HT1080 (cell line): ENCODE data around the gene GPR15LG. TPM values are rescaled to one million over a fixed set of nuclear protein-coding genes. Genes with fewer than 3 reads are reported as not detected.

Source experiments
- DNase-seq: peaks from one replicate; pipeline ENCODE4 v3.0.0-alpha.2; 2015; ENCODE audit warnings: low read depth
- polyA plus RNA-seq, 2 experiments: library from polyadenylated mRNA; depleted of rRNA; stranded (reverse); fragments of >200 nt; gene quantifications; 2 replicates each; pipeline ENCODE4 v1.2.3, GENCODE V29; 2015
- total RNA-seq: library from RNA; depleted of rRNA; stranded (reverse); fragments of >200 nt; shearing (Covaris generic); gene quantifications from 2 replicates; pipeline ENCODE4 v1.2.3, GENCODE V29; 2014; rRNA removed

The GPR15LG gene
- total RNA-seq, result not detected in 2 replicates
- not detected in 2 replicates for polyA plus RNA-seq (2015; cell fraction: cytosol; rRNA removed)
- polyA plus RNA-seq (2015; cell fraction: nucleus; rRNA removed), result not detected in 2 replicates

GRCh38 chr10:84173501-84173929 is at the start of gene GPR15LG:
Gene GPR15LG (plus strand): TSS chr10:84173801. CDS start chr10:84173852, 51 bp downstream.
- no peak for DNase-seq

- peak; percentile 24 for DNase-seq
These were observed 47.5 kb upstream of the GPR15LG start for GRCh38 chr10:84125910-84126784.

GRCh38 chr10:84126785-84127167 is 46.8 kb upstream of the GPR15LG start:
- no peak for DNase-seq

GRCh38 chr10:84135836-84136235 is 37.8 kb upstream of the GPR15LG start:
- peak; percentile 29 for DNase-seq

- no peak for DNase-seq
These were observed 35.8 kb upstream of the GPR15LG start for GRCh38 chr10:84137811-84138210.

GRCh38 chr10:84138478-84139125 is 35.0 kb upstream of the GPR15LG start:
- DNase-seq, result no peak

GRCh38 chr10:84139126-84140035 is 34.2 kb upstream of the GPR15LG start, which contains the start of gene GHITM:
Gene GHITM (plus strand): TSS chr10:84139509. CDS start chr10:84141501, 1,992 bp downstream.
- DNase-seq, result peak; percentile 93

GRCh38 chr10:84140036-84140379 is 33.6 kb upstream of the GPR15LG start:
- no peak for DNase-seq

GRCh38 chr10:84147347-84147746 is 26.3 kb upstream of the GPR15LG start:
- no peak for DNase-seq

- DNase-seq, result peak; percentile 18
These were observed 25.5 kb upstream of the GPR15LG start for GRCh38 chr10:84148006-84148597.

- DNase-seq, result no peak
These were observed 23.7 kb upstream of the GPR15LG start for GRCh38 chr10:84149854-84150253.

GRCh38 chr10:84152769-84153168 is 20.8 kb upstream of the GPR15LG start:
- no peak for DNase-seq

GRCh38 chr10:84155521-84155920 is 18.1 kb upstream of the GPR15LG start:
- no peak for DNase-seq

GRCh38 chr10:84156009-84156408 is 17.6 kb upstream of the GPR15LG start:
- no peak for DNase-seq

- peak; percentile 81 for DNase-seq
These were observed 16.8 kb upstream of the GPR15LG start for GRCh38 chr10:84156768-84157167.

GRCh38 chr10:84158061-84158460 is 15.5 kb upstream of the GPR15LG start:
- no peak for DNase-seq

GRCh38 chr10:84158550-84158949 is 15.1 kb upstream of the GPR15LG start:
- DNase-seq, result no peak

GRCh38 chr10:84159076-84159685 is 14.4 kb upstream of the GPR15LG start:
- DNase-seq, result no peak

- no peak for DNase-seq
These were observed 12.8 kb upstream of the GPR15LG start for GRCh38 chr10:84160663-84161362.

GRCh38 chr10:84163996-84164395 is 9.6 kb upstream of the GPR15LG start:
- no peak for DNase-seq
